K562 (cell line): Measurements from ENCODE around the gene PTPN11. TPM values are rescaled to one million over a fixed set of nuclear protein-coding genes. Genes with fewer than 3 reads are reported as not detected.
A peak's percentile ranks its signal among the peaks of the same experiment; 100 is the strongest.

Experiments
- CREM ChIP-seq: IDR thresholded peaks from 2 replicates; pipeline ENCODE4 v1.6.1; 2014; ENCODE audit warnings: antibody characterized with exemption, low read depth
- E2F6 ChIP-seq, 2 experiments: IDR thresholded peaks; 2 replicates each; pipeline ENCODE4 v1.6.1; 2011; ENCODE audit warnings: borderline replicate concordance in 1 of 2, control low read depth in 1 of 2, low read depth in 1 of 2, low read length in 1 of 2, mild to moderate bottlenecking in 1 of 2, mixed read lengths in 1 of 2, moderate library complexity in 1 of 2; ENCODE audit not compliant: insufficient read depth in 1 of 2, insufficient read length in 1 of 2, poor library complexity in 1 of 2, severe bottlenecking in 1 of 2; ENCODE audit errors: extremely low read depth in 1 of 2
- POLR3A ChIP-seq: IDR thresholded peaks from 2 replicates; pipeline ENCODE4 v1.6.1; 2011; ENCODE audit warnings: borderline replicate concordance, mild to moderate bottlenecking, moderate library complexity; ENCODE audit not compliant: insufficient read length, insufficient read depth; ENCODE audit errors: extremely low read depth
- ZBTB9 ChIP-seq: fragments of 450-650 bp; formaldehyde crosslinking; IDR thresholded peaks from 2 replicates; pipeline ENCODE4 v1.4.0; 2020; ENCODE audit warnings: mild to moderate bottlenecking, moderate library complexity
- ZNF24 ChIP-seq: fragments of 450-650 bp; IDR thresholded peaks from 2 replicates; pipeline ENCODE4 v1.6.1; 2016
- ZNF280A ChIP-seq: fragments of 450-650 bp; IDR thresholded peaks from 2 replicates; pipeline ENCODE4 v1.6.1; 2018; ENCODE audit warnings: mild to moderate bottlenecking, low read depth; ENCODE audit not compliant: partially characterized antibody
- polyA plus RNA-seq, 8 experiments: library from polyadenylated mRNA; depleted of rRNA in 4 of 8; stranded (reverse) in 5 of 8; unstranded in 3 of 8; fragments of >200 nt; fragmentation: Nextera tagmentation in 2 of 8; fragmentation: Illumina TruSeq in 1 of 8; extraction: Ambion mirVana in 2 of 8; extraction: Trizol in 1 of 8; gene quantifications; 2 replicates each; pipeline versions ENCODE4 v1.2.1 to v1.2.3, GENCODE V29; 2011 to 2014; ENCODE audit warnings: inconsistent platforms in 1 of 8, missing spikeins in 1 of 8
- total RNA-seq, 7 experiments: library from RNA; depleted of rRNA in 6 of 7; stranded (reverse); fragments of >200 nt in 6 of 7; fragmentation: Illumina TruSeq in 2 of 7; extraction: Trizol in 2 of 7; gene quantifications; 2 replicates each; pipeline versions ENCODE4 v1.2.1 to v1.2.3, GENCODE V29; 2011 to 2021; ENCODE audit warnings: low replicate concordance in 1 of 7

The PTPN11 gene
- total and polyA plus RNA-seq, 9 of the 15 experiments (the other 6 are each of a cell fraction or from before 2014, with no cell fraction given) = 22.5 to 126 (median 79.7) TPM

GRCh38 chr12:112515868-112516267 is 97.1 kb downstream of the PTPN11 start (continued):
- TF ChIP-seq ZNF280A (no peak), E2F6 (IDR thresholded peaks at IDR 0.05; ENCODE audit: borderline replicate concordance in 1 of 2, extremely low read depth in 1 of 2, insufficient read depth in 1 of 2, insufficient read length in 1 of 2, low read depth in 1 of 2, low read length in 1 of 2, poor library complexity in 1 of 2, severe bottlenecking in 1 of 2) (no peak), CREM (no peak), ZBTB9 (CRISPR knock-in tag) (no peak), POLR3A (no peak), ZNF24 (peak; percentile 50)
